ENCODE measurements around the gene FBLN2.
"Not testable (repeated sequence)": the region's sequence is repeated elsewhere in the genome, so short reads cannot be mapped to it uniquely, and the experiment has no call there.

The FBLN2 gene

GRCh38 chr3:13513913-13514517 is 34.9 kb upstream of the FBLN2 start:
- no peak for DNase-seq (ENCODE audit: low spot score)

DNA sequence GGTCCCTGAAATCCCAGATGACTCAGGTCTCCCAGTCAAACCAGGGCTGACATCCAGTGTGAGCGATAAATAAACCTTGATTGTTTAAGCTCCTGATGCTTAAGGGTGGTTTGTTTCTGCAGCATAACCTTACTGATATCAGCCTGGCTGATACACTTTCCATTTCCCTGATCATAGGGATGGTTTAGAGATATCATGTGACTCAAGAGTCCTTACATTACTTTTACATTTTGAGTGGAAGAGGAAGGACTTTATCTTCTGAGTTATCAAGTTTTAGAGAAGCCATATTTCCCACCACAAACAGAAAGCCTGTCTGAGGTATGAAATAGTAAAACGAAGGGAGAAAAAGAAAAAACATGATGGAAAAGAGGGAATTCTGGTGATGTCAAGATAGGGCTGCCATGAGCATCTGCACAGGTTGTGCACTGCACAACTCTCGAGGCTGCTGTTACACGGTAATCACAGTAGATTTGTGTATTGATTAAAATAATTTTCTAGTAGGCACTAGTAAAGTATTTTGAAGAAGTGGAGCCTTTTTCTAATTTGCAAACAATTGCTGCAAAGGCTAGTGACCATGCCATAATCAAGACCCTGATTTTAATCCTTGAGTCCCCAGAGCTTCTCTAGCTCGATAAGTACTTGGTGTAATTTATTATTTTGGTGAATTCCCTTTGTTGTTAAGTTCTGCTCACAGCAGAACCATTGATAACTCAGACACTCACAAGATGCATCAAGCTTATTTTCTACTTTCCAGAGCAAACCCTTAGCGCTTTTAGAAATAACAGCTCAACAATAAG is 34.1 kb upstream of the FBLN2 start:
- DNase-seq (ENCODE audit: low spot score) = no peak

DNA sequence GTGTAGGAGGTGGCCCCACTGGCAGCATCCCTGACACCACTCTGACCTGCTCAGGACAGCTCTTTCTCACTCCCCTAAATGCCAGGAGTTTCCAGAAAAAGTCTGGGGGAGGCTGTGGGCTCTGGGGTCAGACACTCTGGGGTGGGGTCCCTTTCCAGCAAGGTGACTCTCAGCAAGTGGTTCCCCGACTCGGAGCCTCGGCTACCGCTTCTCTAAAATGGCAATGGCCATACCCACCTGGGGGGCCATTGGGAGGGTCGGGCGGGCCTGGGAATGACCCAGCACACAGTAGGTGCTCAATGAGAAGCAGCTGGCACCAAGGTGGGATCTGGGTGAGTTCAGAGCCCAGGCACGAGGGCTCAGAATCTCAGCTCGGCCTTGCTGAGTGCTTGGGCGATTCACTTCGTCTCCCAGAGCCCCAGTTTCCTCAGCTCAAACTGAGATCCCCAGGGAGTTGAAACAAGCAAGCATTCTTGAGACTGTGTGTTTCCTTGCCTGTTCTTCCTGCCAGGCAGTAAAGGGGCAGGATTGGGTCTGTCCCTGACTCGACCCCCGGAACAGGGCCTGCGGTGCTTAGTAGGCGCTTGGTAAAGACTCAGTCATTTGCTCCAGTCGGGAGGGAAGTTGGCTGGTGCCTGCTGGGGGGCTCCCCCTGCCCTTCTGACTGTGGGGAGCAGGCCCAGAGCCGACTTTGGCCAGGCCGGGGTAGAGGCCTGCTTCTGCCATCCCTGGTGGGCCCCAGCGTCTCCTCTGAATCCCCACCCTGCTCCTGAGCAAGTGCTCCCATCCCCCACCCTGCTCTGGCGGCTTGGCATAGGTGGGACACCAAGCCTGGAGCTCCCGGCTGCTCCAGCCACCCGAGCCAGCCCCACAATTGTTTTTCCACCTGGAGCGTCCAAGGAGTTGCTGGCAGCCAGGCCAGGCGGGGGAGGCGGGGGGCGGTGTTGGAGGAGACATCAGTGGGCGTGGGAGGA is 32.9 kb upstream of the FBLN2 start:
- no peak for DNase-seq (ENCODE audit: low spot score)

DNA sequence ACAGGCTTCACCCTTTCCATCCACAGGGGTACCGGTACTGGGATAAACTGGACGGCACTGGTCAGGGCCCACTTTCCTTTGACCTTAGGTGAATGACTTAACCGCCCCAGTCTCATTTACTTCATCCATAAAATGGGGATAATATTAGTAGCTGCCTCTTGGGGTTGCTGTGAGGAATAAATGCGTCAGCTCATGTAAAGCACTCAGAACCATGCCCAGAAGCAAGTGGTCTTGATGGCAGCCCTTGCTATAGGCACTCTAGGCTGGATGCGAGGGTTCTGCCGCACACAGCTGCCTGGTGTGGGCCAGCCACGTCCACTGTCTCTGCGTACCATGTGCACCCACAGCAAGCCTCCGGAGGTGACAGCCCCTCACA is 32.2 kb upstream of the FBLN2 start:
- no peak for DNase-seq (ENCODE audit: low spot score)

- DNase-seq (ENCODE audit: low spot score) = no peak
Observed at GRCh38 chr3:13517253-13517977, 31.5 kb upstream of the FBLN2 start.

GRCh38 chr3:13518516-13518953 is 30.4 kb upstream of the FBLN2 start:
- DNase-seq (ENCODE audit: low spot score) = peak; percentile 61

DNA sequence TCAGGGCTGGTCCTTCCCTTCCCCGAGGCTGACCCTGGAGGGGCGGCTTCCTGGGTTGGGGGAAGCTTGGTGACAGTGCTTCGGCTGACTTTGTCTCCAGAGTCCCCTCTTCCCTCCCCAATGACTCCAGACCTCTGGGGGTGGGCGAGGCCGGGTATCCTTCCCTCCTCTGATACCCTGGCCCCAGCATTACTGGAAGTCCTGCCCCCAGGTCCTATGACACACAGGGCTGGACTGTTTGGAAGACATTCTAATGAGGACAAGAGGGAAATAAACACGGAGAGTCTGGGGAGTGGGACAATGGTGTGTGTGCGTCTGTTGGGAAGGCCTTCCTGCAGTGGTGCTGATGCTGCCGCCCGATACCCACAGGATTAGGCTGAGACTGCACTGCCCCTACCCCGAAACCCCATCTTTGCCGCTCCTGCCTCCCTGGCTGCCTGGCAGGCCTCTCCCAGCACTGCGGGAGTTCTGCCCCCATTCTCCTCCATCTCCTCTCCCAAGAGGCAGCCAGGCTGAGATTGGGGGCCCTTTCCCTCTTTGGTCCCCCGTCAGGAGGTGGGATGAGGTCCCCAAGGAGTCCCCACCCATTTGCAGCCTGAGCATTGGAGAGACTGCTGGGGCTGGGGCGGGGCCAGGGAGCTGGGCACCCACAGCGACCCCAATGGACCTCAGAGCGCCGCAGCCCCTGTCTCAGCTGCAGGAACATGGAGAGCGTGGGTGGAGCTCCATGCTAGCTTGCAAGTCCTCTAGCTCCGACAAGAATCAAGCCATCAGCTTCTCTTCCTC is 29.7 kb upstream of the FBLN2 start:
- DNase-seq (ENCODE audit: low spot score) = no peak

GRCh38 chr3:13520326-13520880 is 28.5 kb upstream of the FBLN2 start:
- DNase-seq (ENCODE audit: low spot score) = no peak

DNA sequence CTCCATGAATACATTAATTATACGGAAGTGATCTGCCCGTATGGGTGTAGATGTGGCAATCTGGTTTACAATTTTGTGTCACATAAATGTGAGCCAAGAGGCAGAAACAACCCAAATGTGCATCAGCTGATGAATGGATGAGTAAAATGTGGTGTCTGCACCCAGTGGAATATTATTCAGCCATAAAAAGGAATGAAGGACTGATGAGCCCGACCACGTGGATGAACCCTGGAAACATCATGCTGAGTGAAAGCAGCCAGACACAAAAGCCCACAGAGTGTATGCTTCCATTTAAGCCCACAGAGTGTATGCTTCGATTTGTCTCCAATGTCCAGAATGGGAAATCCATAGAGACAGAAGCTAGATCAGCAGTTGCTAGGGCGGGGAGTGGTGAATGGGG is 27.6 kb upstream of the FBLN2 start:
- DNase-seq (ENCODE audit: low spot score) = no peak

GRCh38 chr3:13521749-13522148 is 27.2 kb upstream of the FBLN2 start:
- not testable (repeated sequence) for DNase-seq (ENCODE audit: low spot score)

DNA sequence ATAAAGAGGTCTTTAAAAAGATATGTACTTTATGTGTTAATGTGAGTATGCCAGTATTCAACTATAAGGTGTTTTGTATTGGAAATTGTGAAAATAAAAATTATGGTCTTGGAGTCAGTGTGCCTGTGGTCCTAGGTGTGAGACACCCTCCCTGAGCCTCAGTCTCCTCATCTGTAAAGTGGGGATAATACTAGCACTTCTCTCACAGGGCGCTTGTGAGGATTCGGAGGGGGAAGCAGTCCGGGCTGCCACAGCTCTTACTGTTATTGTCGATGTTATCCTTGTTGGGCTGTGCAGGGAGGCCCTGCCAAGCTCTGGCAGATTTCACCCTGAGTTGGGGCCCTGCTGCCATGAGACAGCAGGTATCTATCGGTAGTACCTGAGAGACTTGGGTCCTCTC is 26.7 kb upstream of the FBLN2 start:
- no peak for DNase-seq (ENCODE audit: low spot score)

GRCh38 chr3:13524979-13525669 is 23.8 kb upstream of the FBLN2 start:
- no peak for DNase-seq (ENCODE audit: low spot score)

- no peak for DNase-seq (ENCODE audit: low spot score)
Observed at GRCh38 chr3:13525827-13526625, 22.9 kb upstream of the FBLN2 start.

GRCh38 chr3:13526626-13526949 is 22.3 kb upstream of the FBLN2 start:
- no peak for DNase-seq (ENCODE audit: low spot score)

- no peak for DNase-seq (ENCODE audit: low spot score)
Observed at GRCh38 chr3:13528217-13528867, 20.6 kb upstream of the FBLN2 start.

- no peak for DNase-seq (ENCODE audit: low spot score)
Observed at GRCh38 chr3:13529196-13530112, 19.5 kb upstream of the FBLN2 start.

- DNase-seq (ENCODE audit: low spot score) = no peak
Observed at GRCh38 chr3:13530241-13531009, 18.5 kb upstream of the FBLN2 start.
